ENCODE data around the gene SDCCAG8. TPM values are rescaled to one million over a fixed set of nuclear protein-coding genes. Genes with fewer than 3 reads are reported as not detected.

SDCCAG8 gene
- total and polyA plus RNA-seq, 10 donors, result 14.8 to 79.3 (median 46.5) TPM

GRCh38 chr1:243406424-243406823 is 150.6 kb downstream of the SDCCAG8 start:
- 96 to 98% (median 97%) methylated on average over 7 of the region's 7 CpGs for whole genome bisulfite sequencing, 5 donors
- no peak overlapping the region for H3K4me3 ChIP-seq
- intact Hi-C loops (cut with DNase I; ENCODE audit: low total_unique reads), result no loop called here
- peaks cover 0 to 16% (median 0%) of the 10 kb centered on the region in 6 donors for H3K36me3 ChIP-seq
- H3K4me1 ChIP-seq, result no peaks in the 10 kb centered on the region
- H3K9me3 ChIP-seq, result no peaks in the 10 kb centered on the region
- no peaks in the 10 kb centered on the region for H3K27me3 ChIP-seq (replicated peaks in 1 of 7)
- DNase-seq, result no peak
- no peak overlapping the region for H3K27ac ChIP-seq
- TF ChIP-seq, protein P1, sequence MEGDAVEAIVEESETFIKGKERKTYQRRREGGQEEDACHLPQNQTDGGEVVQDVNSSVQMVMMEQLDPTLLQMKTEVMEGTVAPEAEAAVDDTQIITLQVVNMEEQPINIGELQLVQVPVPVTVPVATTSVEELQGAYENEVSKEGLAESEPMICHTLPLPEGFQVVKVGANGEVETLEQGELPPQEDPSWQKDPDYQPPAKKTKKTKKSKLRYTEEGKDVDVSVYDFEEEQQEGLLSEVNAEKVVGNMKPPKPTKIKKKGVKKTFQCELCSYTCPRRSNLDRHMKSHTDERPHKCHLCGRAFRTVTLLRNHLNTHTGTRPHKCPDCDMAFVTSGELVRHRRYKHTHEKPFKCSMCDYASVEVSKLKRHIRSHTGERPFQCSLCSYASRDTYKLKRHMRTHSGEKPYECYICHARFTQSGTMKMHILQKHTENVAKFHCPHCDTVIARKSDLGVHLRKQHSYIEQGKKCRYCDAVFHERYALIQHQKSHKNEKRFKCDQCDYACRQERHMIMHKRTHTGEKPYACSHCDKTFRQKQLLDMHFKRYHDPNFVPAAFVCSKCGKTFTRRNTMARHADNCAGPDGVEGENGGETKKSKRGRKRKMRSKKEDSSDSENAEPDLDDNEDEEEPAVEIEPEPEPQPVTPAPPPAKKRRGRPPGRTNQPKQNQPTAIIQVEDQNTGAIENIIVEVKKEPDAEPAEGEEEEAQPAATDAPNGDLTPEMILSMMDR (IDR thresholded peaks at IDR 0.05 in 8 of 11, conservative IDR thresholded peaks at IDR 0.05 in 3 of 11), result no peak
- TF ChIP-seq POLR2AphosphoS5 (IDR thresholded peaks at IDR 0.05) (no peak), POLR2A (IDR thresholded peaks at IDR 0.05) (no peak)

DNA sequence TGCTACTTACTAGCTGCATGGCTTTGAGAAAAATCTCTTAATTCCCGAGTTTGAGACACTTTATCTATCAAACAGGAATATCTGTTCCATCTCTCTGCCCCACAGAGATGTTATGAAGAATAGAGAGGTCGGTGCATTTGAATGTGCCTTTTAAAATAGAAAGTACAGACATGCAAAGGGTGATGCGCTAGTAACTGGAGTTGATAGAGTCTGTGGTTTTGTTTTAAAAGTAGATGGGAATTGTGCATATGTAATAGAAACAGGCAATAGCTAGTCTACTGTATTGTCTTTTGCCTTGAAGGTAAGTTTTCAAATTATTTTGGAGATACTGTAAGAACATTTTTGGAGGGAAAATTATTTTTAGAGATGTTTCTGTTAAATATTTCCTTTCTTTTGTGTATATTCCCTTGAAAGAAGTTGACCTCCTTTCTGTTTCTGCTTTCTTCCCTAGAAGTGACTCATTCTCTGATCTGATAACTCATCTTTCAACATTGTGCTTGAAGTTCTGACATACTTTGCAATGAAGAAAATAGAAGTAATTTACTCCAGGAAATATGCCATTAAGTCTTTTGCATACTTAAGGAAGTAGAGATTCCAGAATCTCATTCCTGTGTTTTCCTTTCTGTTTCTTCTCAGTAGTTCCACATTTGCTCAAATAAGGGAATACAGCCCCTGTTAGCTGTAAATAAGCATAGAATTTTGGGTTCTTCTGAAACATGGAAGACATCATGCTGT is 151.6 kb downstream of the SDCCAG8 start:
- no peaks in the 10 kb centered on the region for H3K9me3 ChIP-seq
- no peak for DNase-seq
- no peak overlapping the region for H3K27ac ChIP-seq
- no peak for TF ChIP-seq POLR2A (IDR thresholded peaks at IDR 0.05)
- H3K4me1 ChIP-seq, result no peaks in the 10 kb centered on the region
- H3K27me3 ChIP-seq (replicated peaks in 1 of 7), result no peaks in the 10 kb centered on the region
- intact Hi-C loops (cut with DNase I; ENCODE audit: low total_unique reads), result no loop called here
- no peak overlapping the region for H3K4me3 ChIP-seq
- 68 to 79% (median 73%) methylated on average over 3 of the region's 3 CpGs for WGBS, 5 donors
- H3K36me3 ChIP-seq, result peaks cover 0 to 16% (median 0%) of the 10 kb centered on the region in 6 donors

- intact Hi-C loops (cut with DNase I; ENCODE audit: low total_unique reads), result no loop called here
- TF ChIP-seq, protein P1 (IDR thresholded peaks at IDR 0.05 in 8 of 11, conservative IDR thresholded peaks at IDR 0.05 in 3 of 11), result no peak
- no peak for TF ChIP-seq POLR2AphosphoS5 (IDR thresholded peaks at IDR 0.05)
- TF ChIP-seq POLR2A (IDR thresholded peaks at IDR 0.05), result no peak
- Histone ChIP-seq H3K27me3 (replicated peaks in 1 of 7) (no peaks in the 10 kb centered on the region), H3K4me1 (no peaks in the 10 kb centered on the region), H3K9me3 (no peaks in the 10 kb centered on the region), H3K27ac (no peak overlapping the region), H3K36me3 (peaks cover 0 to 16% (median 0%) of the 10 kb centered on the region in 6 donors), H3K4me3 (no peak overlapping the region)
- DNase-seq, result no peak
Measured at GRCh38 chr1:243408479-243408878, 152.6 kb downstream of the SDCCAG8 start.

- no peak overlapping the region for H3K27ac ChIP-seq
- TF ChIP-seq, protein P1 (IDR thresholded peaks at IDR 0.05 in 8 of 11, conservative IDR thresholded peaks at IDR 0.05 in 3 of 11), result no peak
- TF ChIP-seq POLR2AphosphoS5 (IDR thresholded peaks at IDR 0.05) (no peak), POLR2A (IDR thresholded peaks at IDR 0.05) (no peak)
- no peaks in the 10 kb centered on the region for H3K27me3 ChIP-seq (replicated peaks in 1 of 7)
- H3K36me3 ChIP-seq, result peaks cover 0 to 8% (median 0%) of the 10 kb centered on the region in 6 donors
- DNase-seq, result no peak
- WGBS, 5 donors, result 91 to 98% (median 96%) methylated on average over 2 of the region's 2 CpGs
- intact Hi-C loops (cut with DNase I; ENCODE audit: low total_unique reads), result no loop called here
- no peak overlapping the region for H3K4me3 ChIP-seq
- H3K9me3 ChIP-seq, result no peaks in the 10 kb centered on the region
- no peaks in the 10 kb centered on the region for H3K4me1 ChIP-seq
Measured at GRCh38 chr1:243409284-243409683, 153.4 kb downstream of the SDCCAG8 start.

All from spleen (tissue), 11 donors.